Spleen (tissue), 7 donors: Measurements from ENCODE around the gene MAP3K7CL.

ENCODE experiments used
- POLR2A ChIP-seq, 3 donors: fragments of 450-650 bp; IDR thresholded peaks; one replicate each; pipeline ENCODE4 v1.5.1; 2017; ENCODE audit warnings: antibody characterized with exemption in 3 of 3, mild to moderate bottlenecking in 1 of 3
- POLR2AphosphoS5 ChIP-seq, 3 donors: sonication (generic); formaldehyde crosslinking; IDR thresholded peaks; one replicate each; pipeline ENCODE4 v1.5.1; 2017; ENCODE audit warnings: antibody characterized with exemption in 3 of 3
- TF ChIP-seq, protein P1 (sequence below), 11 experiments: fragments of 200-600 bp in 7 of 11; fragments of 450-650 bp in 4 of 11; sonication (generic) in 4 of 11; IDR thresholded peaks in 8 of 11; conservative IDR thresholded peaks in 3 of 11; 1 replicate in 7 of 11; 2 replicates in 4 of 11; pipeline versions ENCODE4 v1.4.0 to v1.8.0; 2016 to 2021; ENCODE audit warnings: antibody characterized with exemption in 11 of 11, inconsistent platforms in 4 of 11, mild to moderate bottlenecking in 1 of 11
- donor health status: DM: no; HTN: no; CAD: no; lungs with moderate emphysema.
- donor health status: DM: no; HTN: no; CAD: no.
- donor health status: DM: no; HTN: no; CAD: no.

- TF ChIP-seq, protein P1, sequence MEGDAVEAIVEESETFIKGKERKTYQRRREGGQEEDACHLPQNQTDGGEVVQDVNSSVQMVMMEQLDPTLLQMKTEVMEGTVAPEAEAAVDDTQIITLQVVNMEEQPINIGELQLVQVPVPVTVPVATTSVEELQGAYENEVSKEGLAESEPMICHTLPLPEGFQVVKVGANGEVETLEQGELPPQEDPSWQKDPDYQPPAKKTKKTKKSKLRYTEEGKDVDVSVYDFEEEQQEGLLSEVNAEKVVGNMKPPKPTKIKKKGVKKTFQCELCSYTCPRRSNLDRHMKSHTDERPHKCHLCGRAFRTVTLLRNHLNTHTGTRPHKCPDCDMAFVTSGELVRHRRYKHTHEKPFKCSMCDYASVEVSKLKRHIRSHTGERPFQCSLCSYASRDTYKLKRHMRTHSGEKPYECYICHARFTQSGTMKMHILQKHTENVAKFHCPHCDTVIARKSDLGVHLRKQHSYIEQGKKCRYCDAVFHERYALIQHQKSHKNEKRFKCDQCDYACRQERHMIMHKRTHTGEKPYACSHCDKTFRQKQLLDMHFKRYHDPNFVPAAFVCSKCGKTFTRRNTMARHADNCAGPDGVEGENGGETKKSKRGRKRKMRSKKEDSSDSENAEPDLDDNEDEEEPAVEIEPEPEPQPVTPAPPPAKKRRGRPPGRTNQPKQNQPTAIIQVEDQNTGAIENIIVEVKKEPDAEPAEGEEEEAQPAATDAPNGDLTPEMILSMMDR (IDR thresholded peaks at IDR 0.05 in 8 of 11, conservative IDR thresholded peaks at IDR 0.05 in 3 of 11) = no peak
- no peak for TF ChIP-seq POLR2A (IDR thresholded peaks at IDR 0.05)
- no peak for TF ChIP-seq POLR2AphosphoS5 (IDR thresholded peaks at IDR 0.05)
Observed at GRCh38 chr21:29218749-29219148, 88.3 kb downstream of the MAP3K7CL start.
